Measurements from ENCODE around the gene MGLL. TPM values are rescaled to one million over a fixed set of nuclear protein-coding genes. Genes with fewer than 3 reads are reported as not detected.

Gene MGLL
- total RNA-seq, 3 donors from 2014 or later, result 2.2 to 8.0 (median 2.6) TPM

DNA sequence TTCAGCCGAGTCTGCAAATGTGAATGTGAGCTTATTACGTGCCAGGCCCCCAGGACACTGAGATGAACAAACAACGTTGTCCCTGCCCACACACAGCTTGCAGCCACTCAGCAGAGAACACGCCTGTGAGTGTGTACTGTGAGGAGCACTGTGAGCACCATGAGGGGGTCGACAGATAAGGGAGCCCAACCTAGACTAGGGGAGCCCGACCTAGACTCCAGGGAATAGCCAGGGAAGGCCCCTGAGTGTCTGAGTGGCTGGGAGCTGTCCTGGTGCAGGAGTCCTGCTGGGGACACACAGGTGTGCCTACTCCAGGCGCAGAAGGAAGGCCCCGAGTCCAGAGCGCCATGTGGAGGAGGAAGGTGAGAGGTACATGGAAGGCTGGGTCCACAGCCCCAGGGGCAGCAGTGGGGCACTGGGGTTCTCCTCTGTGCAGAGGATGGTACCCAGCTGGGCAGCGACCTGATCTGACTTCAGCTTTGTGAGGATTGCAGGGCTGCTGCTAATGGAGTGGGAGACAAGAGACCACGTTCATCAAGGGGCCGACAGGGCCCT, 36.5 kb downstream of the MGLL start:
- Mint-ChIP-seq H3K4me3 (no peak overlapping the region), H3K36me3 (ENCODE audit: insufficient read depth) (no peaks in the 10 kb centered on the region), H3K27me3 (ENCODE audit: low read depth) (peaks cover 10% of the 10 kb centered on the region), H3K9me3 (no peaks in the 10 kb centered on the region), H3K4me1 (ENCODE audit: low read depth) (no peaks in the 10 kb centered on the region)
- no peak for ATAC-seq
- no peak for DNase-seq

DNA sequence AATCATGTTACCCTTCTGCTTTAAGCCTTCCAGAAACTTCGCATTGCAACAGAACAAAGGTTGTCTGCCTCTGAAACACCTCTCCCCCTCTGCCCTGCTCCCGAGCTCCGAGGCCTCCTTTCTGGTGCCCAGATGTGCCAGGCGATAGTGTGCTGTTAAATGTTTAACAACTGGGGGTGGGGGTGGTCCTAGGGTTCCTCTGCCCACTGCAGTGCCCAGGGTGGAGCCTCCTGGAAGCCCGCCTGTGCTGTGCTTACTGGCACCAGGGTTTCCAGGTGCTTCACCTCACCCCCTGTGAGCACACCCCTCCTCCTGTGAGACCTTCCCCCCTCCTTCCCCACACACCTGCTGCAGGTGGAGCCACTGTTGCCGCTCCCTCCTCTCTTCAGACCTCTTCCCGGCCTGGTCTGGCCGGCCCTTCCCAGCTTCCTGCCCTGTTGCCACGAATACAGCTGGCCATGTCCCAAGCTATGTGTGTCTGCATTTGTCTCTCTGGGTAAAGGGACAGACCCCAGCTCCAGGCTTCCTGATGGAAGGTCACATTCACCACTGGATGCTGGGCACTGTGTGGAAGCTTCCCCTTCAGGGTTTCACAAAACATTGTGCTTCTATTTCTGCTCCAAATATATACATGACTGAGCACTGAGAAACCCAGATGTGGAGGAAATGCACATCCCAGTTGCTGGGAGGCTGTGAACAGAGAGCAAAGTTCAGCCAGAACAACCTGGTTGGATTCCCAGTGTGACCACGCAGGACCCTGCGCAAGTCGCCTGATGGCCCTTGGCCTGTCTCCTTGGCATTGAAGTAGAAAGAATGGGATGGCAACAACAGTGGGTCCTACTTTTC, 37.2 kb downstream of the MGLL start:
- no peaks in the 10 kb centered on the region for H3K4me1 Mint-ChIP-seq (ENCODE audit: low read depth)
- H3K9me3 Mint-ChIP-seq, result no peaks in the 10 kb centered on the region
- DNase-seq, result no peak
- no peak for ATAC-seq
- H3K27me3 Mint-ChIP-seq (ENCODE audit: low read depth), result peaks cover 9% of the 10 kb centered on the region
- no peaks in the 10 kb centered on the region for H3K36me3 Mint-ChIP-seq (ENCODE audit: insufficient read depth)
- H3K4me3 Mint-ChIP-seq, result no peak overlapping the region

DNA sequence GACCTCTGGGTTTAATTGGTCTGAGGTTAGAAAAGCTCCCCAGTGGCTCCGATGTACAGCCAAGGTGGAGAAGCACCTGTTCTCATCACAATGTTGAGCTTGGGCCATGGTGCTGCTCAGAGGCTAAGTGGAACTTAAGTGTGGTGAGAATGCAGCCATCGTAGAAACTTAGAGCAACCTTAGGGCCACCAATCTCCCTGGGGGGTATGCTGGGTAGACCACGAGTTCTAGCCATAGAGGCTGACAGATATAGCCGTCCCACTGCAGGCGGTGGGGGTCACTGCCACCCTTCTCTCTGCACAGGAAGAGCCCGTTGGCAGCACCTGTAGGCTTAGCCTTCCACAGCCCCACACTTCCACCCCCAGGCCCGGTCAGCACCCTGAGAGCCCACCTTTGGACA, 38.0 kb downstream of the MGLL start:
- Mint-ChIP-seq H3K27me3 (ENCODE audit: low read depth) (peaks cover 11% of the 10 kb centered on the region), H3K4me1 (ENCODE audit: low read depth) (no peaks in the 10 kb centered on the region), H3K36me3 (ENCODE audit: insufficient read depth) (no peaks in the 10 kb centered on the region), H3K9me3 (no peaks in the 10 kb centered on the region), H3K4me3 (no peak overlapping the region)
- no peak for ATAC-seq
- DNase-seq, result no peak

DNA sequence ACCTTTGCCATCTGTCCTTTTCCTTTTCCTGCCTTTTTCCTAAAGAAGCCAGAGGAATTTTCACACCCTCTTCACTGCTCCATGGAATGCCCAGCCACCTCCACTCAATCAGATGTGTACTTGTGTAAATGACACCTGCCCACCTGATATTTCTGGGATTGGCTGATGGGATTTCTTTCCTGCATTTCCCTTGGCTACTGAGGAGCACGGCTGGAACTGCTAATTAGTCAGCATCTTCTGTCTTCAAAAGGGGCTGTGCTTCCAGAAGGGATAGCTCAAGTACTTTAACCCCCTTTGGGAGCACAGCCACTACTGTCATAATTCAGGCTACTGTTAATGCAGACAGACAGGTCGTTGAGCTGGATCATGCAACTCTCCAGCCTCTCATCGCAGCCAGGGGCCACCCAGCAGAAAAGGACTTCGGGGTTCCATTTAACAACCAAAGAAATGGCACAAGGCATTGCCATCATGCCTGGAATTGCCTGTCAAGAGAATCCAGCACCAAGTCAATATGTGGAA, 38.6 kb downstream of the MGLL start:
- no peaks in the 10 kb centered on the region for H3K36me3 Mint-ChIP-seq (ENCODE audit: insufficient read depth)
- H3K4me3 Mint-ChIP-seq, result no peak overlapping the region
- peaks cover 11% of the 10 kb centered on the region for H3K27me3 Mint-ChIP-seq (ENCODE audit: low read depth)
- ATAC-seq, result no peak
- no peaks in the 10 kb centered on the region for H3K9me3 Mint-ChIP-seq
- no peak for DNase-seq
- no peaks in the 10 kb centered on the region for H3K4me1 Mint-ChIP-seq (ENCODE audit: low read depth)

DNA sequence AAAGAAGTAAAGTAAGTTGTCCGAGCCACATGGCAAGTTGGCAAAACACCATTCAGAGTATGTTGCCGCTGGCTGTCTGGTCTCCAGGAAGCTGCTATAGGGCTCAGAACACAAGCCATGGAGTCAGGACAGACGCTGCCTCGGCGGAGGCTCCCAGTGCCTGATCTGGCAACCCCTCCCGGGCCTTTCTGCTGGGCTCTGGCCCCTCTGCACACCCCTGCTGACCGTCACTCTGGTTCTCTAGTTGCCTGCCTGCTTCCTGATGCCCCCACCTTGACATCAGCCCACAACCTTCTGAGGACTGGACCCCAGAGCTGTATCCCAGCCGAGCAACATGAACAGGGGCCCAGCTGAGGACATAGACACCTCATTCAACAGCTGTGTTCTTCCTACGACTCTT, 39.1 kb downstream of the MGLL start:
- no peak overlapping the region for H3K4me3 Mint-ChIP-seq
- no peaks in the 10 kb centered on the region for H3K9me3 Mint-ChIP-seq
- H3K27me3 Mint-ChIP-seq (ENCODE audit: low read depth), result peaks cover 7% of the 10 kb centered on the region
- DNase-seq (no peak), ATAC-seq (no peak)
- H3K36me3 Mint-ChIP-seq (ENCODE audit: insufficient read depth), result no peaks in the 10 kb centered on the region
- H3K4me1 Mint-ChIP-seq (ENCODE audit: low read depth), result no peaks in the 10 kb centered on the region

DNA sequence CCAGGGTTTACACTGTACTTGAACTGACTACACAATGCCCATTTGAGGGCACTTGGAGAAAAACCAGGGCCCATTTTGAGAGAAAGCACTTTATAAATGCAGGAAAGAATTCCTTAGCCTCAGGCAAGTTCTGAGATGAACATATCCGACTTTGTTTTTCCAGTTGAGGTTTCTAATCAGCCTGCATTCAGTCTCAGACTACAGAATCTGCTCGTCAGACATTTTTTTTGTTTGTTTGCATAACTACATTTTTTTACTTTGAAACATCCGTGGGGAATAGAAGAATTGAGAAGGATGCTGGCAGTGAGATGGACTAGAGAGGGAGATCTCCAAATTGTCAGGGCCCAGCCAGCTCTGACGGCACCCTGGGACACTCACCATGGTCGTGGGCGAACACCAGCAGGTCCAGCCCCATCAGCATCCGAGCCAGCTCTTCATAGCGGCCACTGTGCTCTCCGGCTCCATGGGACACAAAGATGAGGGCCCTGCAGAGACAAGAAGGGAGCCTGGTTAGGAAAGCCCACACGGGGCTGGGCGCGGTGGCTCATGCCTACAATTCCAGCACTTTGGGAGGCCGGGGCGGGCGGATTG, 40.8 kb downstream of the MGLL start:
- Mint-ChIP-seq H3K36me3 (ENCODE audit: insufficient read depth) (no peaks in the 10 kb centered on the region), H3K27me3 (ENCODE audit: low read depth) (peaks cover 9% of the 10 kb centered on the region), H3K9me3 (peaks cover 5% of the 10 kb centered on the region), H3K4me1 (ENCODE audit: low read depth) (no peaks in the 10 kb centered on the region), H3K4me3 (no peak overlapping the region)
- DNase-seq (no peak), ATAC-seq (no peak)

DNA sequence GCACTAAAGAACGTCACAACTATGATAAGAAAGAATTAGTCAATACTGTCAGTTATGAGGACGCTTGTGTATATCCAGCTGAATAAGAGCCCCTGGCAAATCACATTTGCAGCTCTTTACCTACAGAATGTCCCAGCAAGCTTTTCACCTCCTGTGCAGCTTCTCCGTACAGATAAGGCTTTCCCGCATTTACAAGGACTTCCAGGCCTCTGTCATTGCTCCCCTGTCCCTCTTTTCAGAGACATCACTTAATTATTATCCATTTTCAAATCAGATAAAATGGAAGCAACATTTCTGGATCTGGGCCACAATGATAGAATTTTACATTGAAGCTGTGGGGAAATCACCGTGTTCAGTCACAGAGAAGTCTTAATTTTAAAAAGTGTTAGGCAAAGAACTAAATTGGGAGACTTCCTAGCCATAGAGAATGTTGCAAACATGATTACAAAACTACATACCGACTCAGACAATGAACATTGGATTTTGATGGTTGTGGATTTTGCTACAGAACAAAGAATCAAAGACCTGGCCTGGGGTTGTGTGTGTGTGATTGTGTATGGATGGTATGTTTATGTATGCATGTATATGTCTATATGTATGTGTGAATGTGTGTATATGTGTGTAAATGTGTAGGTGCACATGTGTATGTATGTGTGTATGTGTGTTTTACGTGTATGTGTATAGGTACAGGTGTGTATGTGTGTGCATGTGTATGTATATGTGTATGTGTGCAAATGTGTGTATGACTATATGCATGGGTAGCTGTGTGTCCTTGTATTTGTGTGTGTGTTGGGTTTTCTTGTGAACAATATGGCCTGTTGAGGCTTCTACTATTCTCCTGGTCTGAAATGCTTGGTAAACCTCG, 41.5 kb downstream of the MGLL start:
- DNase-seq (no peak), ATAC-seq (no peak)
- H3K36me3 Mint-ChIP-seq (ENCODE audit: insufficient read depth), result no peaks in the 10 kb centered on the region
- no peaks in the 10 kb centered on the region for H3K4me1 Mint-ChIP-seq (ENCODE audit: low read depth)
- H3K27me3 Mint-ChIP-seq (ENCODE audit: low read depth), result peaks cover 6% of the 10 kb centered on the region
- H3K4me3 Mint-ChIP-seq, result no peak overlapping the region
- peaks cover 5% of the 10 kb centered on the region for H3K9me3 Mint-ChIP-seq

DNA sequence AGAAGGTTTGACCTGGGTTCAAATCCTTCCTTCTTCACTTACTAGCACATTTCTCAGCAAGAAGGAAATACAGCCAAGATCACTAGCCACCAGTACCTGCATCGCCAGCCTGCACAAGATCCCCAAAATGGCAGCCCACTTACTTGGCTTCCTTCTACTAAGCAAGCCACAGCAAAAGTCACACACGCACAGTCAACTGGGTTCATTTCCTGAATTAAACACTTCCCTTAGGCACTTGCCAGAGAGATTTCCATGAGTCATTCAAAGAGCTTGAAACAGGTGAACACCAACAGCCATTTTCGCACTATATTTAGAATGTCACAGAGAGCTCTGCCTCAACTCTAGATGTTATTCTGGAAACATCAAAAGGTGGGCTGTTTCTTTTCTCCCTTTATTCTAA, 42.6 kb downstream of the MGLL start:
- H3K4me1 Mint-ChIP-seq (ENCODE audit: low read depth), result peaks cover 3% of the 10 kb centered on the region
- H3K9me3 Mint-ChIP-seq, result peaks cover 5% of the 10 kb centered on the region
- no peaks in the 10 kb centered on the region for H3K36me3 Mint-ChIP-seq (ENCODE audit: insufficient read depth)
- H3K4me3 Mint-ChIP-seq, result no peak overlapping the region
- DNase-seq (no peak), ATAC-seq (no peak)
- peaks cover 4% of the 10 kb centered on the region for H3K27me3 Mint-ChIP-seq (ENCODE audit: low read depth)

DNA sequence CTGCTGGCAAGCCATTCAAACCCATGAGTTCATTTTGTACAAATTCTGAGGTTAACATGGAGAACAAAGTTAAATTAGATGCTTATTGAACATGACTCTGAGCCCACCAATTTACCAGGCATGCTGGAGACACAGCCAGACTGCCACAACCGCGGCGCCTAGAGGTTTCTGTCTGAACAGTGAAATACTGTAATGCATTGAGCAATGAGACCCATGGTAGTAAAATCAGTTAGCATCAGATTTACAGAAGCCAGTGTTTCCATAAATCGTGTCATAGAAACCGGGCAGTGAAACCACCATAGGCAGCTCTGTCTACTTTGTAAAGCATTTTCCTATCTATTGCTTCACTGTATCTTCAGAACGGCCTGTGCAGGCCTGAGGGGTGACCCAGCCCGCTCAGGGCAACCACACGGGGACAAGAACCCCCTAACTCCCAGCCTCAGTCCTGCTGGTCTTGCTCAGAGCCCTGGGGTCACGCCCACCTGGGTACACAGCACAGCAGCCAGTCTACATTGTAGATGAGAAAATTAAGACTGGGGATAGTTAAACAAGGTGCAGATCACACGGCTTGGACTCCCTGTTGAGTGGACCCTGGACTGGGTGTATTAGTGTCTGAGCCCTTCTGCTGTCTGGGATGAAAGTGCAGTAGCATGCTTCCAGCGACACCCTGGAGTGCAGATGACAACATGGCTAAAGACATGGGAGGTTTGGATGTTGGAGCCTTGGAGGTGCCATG, 44.2 kb downstream of the MGLL start:
- no peak overlapping the region for H3K4me3 Mint-ChIP-seq

DNA sequence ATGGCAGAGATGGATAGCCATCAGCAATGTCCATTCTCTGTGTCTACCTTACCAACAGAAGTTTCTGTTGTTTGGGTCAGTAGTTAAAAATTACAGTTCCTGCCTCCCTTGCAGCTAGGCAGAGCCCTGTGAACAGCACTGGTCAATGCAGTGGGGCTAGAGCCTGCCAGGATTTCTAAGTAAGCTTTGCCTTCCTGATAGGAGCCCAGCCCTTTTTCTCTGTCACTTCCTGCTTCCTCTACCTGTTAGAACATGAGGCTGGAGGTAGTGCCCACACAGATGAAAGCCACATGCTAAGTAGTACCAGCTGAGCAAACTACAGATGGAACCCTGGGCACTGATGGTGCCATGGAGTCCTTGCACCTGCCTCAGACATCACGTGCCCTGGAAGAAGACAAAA, 45.0 kb downstream of the MGLL start:
- DNase-seq (no peak), ATAC-seq (no peak)
- H3K4me3 Mint-ChIP-seq, result no peak overlapping the region
- no peaks in the 10 kb centered on the region for H3K36me3 Mint-ChIP-seq (ENCODE audit: insufficient read depth)
- peaks cover 3% of the 10 kb centered on the region for H3K4me1 Mint-ChIP-seq (ENCODE audit: low read depth)
- H3K27me3 Mint-ChIP-seq (ENCODE audit: low read depth), result peaks cover 4% of the 10 kb centered on the region
- peaks cover 5% of the 10 kb centered on the region for H3K9me3 Mint-ChIP-seq

More for the DNA sequence above, 44.2 kb downstream of the MGLL start:
- Mint-ChIP-seq H3K9me3 (peaks cover 5% of the 10 kb centered on the region), H3K27me3 (ENCODE audit: low read depth) (peaks cover 4% of the 10 kb centered on the region), H3K36me3 (ENCODE audit: insufficient read depth) (no peaks in the 10 kb centered on the region), H3K4me1 (ENCODE audit: low read depth) (peaks cover 3% of the 10 kb centered on the region)
- ATAC-seq (no peak), DNase-seq (no peak)

DNA sequence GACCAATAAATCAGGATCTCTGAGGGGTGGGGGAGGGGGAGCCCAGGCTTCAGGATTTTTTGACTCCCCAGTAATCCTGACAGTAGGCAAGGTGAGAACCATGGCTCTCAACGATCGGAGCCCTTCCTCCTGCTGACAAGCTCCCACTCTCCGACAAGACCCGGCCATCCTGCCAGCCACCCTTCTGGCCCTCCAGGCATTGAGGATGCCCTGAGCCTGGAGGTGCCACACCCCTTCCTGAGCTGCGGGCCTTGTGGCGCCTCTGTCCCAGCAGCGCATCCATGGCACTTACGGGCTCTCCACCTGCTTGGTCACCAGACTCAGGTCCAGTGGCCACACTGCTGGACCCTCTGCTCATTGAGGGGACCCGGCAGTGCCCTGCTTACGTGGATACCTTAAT, 46.0 kb downstream of the MGLL start:
- H3K27me3 Mint-ChIP-seq (ENCODE audit: low read depth), result peaks cover 4% of the 10 kb centered on the region
- no peaks in the 10 kb centered on the region for H3K36me3 Mint-ChIP-seq (ENCODE audit: insufficient read depth)
- no peak overlapping the region for H3K4me3 Mint-ChIP-seq
- H3K4me1 Mint-ChIP-seq (ENCODE audit: low read depth), result peaks cover 3% of the 10 kb centered on the region
- DNase-seq (no peak), ATAC-seq (no peak)
- H3K9me3 Mint-ChIP-seq, result peaks cover 5% of the 10 kb centered on the region

DNA sequence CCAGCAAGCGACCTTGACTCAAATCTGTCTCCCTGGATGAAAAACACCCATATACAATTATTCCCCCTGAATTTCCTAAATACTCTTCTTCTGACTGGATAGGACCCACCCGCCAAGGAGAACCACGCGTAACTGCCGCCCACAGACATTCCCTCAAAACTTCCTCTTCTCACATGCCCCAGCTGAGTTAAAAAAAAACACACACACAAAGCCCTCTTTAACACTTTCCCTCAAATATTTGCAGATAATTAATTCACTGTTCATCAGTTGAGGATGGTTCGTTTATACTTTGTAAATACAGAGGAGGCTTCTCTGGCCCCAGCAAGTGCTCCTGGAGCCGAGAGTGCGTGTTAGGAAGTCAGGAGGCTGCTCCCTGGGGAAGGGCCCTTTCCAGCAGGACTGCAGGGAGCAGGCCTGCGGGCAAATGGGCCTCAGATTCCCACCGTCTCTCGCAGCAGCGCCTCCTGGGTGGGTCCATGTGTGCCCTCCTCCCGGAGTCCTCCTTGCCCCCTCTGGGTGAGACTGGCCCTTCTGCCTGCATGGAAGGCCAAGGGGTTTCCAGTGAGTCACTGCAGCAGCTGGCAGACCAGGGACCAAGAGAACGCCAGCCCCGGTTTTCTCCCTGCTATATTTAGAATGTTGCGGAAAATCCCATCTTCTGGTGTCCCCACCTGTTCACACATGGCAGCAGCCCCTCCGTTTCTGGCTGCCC, 46.8 kb downstream of the MGLL start:
- Mint-ChIP-seq H3K4me3 (no peak overlapping the region), H3K4me1 (ENCODE audit: low read depth) (peaks cover 3% of the 10 kb centered on the region), H3K36me3 (ENCODE audit: insufficient read depth) (no peaks in the 10 kb centered on the region), H3K9me3 (peaks cover 5% of the 10 kb centered on the region), H3K27me3 (ENCODE audit: low read depth) (peaks cover 4% of the 10 kb centered on the region)
- DNase-seq (no peak), ATAC-seq (no peak)

DNA sequence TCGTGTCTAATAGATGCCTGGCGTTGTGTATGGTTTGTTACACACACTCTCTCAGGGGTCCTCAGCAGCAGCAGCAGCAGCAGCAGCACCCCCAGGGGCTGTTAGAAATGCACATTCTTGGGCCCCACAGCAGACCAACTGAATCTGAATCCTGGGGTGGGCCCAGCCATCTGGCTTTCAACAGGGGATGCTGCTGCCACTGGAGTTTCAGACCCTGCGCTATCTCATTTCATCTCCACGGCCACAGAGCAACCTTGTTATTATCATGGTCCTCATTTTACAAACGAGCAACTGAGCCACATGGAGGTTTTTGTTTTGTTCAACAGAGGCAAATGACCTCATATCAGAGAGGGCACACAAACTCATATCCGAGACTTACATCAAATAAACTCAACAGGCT, 47.7 kb downstream of the MGLL start:
- Mint-ChIP-seq H3K36me3 (ENCODE audit: insufficient read depth) (no peaks in the 10 kb centered on the region), H3K4me1 (ENCODE audit: low read depth) (peaks cover 3% of the 10 kb centered on the region), H3K4me3 (no peak overlapping the region), H3K9me3 (peaks cover 5% of the 10 kb centered on the region), H3K27me3 (ENCODE audit: low read depth) (peaks cover 4% of the 10 kb centered on the region)
- DNase-seq (no peak), ATAC-seq (no peak)
